Cardiac fibroblast (primary cell): ENCODE results near the gene ARHGAP6.
"Not testable (repeated sequence)": the region's sequence is repeated elsewhere in the genome, so short reads cannot be mapped to it uniquely, and the experiment has no call there.

ENCODE experiments used
- DNase-seq, 2 donors: peaks; one replicate each; pipeline versions ENCODE4 v3.0.0 to v3.0.0-alpha.2; 2010; ENCODE audit warnings: low read depth in 2 of 2
- H3K4me3 ChIP-seq, 2 donors: replicated peaks in 1 of 2; 1 replicate in 1 of 2; 2 replicates in 1 of 2; pipeline ENCODE4 v1.5.1; 2011; ENCODE audit warnings: low read depth in 2 of 2, low read length in 2 of 2, mild to moderate bottlenecking in 2 of 2, moderate library complexity in 1 of 2
- CTCF ChIP-seq: IDR thresholded peaks from one replicate; pipeline ENCODE4 v1.5.1; 2011; ENCODE audit warnings: low read depth, mild to moderate bottlenecking, low read length, inconsistent platforms

The ARHGAP6 gene

GRCh38 chrX:11509786-11510185 is 155.9 kb downstream of the ARHGAP6 start:
- no peak overlapping the region for H3K4me3 ChIP-seq
- TF ChIP-seq CTCF, result no peak
- DNase-seq, result peak; percentile 48 to 80

- no peak overlapping the region for H3K4me3 ChIP-seq
- no peak for DNase-seq
- TF ChIP-seq CTCF, result no peak
Measured at GRCh38 chrX:11504234-11504633, 161.5 kb downstream of the ARHGAP6 start.

- peak; percentile 77 to 84 for DNase-seq
- no peak overlapping the region for H3K4me3 ChIP-seq
- TF ChIP-seq CTCF, result no peak
Measured at GRCh38 chrX:11499076-11500044, 166.4 kb downstream of the ARHGAP6 start.

GRCh38 chrX:11491375-11491774 is 174.3 kb downstream of the ARHGAP6 start:
- DNase-seq, H3K4me3 ChIP-seq: not testable (repeated sequence)

DNA sequence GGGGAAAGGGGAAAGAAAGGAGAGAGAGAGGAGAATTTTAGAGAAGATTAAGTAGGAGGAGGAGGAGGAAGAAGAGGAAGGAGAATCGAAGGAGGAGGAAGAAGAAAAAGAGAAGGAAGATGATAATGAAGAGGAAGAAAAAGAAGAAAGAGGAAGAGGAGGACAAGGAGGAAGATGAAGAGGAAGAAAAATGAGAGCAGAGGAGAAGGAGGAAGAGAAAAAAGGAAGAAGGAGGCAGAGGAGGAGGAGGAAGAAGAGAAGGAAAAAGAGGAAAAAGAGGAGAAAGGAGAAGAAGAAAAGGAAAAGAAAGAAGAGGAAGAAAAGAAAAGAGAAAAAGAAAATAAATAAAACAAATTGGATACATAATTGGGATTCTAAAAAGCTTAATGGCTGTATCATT is 181.4 kb downstream of the ARHGAP6 start:
- no peak for DNase-seq
- no peak for TF ChIP-seq CTCF
- no peak overlapping the region for H3K4me3 ChIP-seq

DNA sequence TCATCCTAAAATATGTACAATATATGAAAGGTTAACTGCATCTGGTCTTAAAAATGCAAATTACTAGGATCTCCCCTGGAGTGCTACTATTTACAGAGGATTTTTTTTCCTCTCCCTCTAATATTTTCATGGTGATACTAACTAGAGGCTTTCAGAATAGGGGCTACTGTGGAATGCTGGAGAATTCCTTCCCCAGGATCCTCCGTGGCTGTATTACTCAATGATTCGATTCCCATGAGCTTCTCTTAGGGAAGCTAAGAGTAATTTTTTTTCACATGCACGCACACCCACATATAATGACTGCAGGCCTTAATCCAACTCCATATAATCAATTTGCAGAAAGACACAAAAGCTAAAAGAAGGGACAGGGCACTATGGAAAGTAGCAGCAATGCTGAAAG is 184.7 kb downstream of the ARHGAP6 start:
- H3K4me3 ChIP-seq, result no peak overlapping the region
- DNase-seq, result peak; percentile 55 to 63
- no peak for TF ChIP-seq CTCF

DNA sequence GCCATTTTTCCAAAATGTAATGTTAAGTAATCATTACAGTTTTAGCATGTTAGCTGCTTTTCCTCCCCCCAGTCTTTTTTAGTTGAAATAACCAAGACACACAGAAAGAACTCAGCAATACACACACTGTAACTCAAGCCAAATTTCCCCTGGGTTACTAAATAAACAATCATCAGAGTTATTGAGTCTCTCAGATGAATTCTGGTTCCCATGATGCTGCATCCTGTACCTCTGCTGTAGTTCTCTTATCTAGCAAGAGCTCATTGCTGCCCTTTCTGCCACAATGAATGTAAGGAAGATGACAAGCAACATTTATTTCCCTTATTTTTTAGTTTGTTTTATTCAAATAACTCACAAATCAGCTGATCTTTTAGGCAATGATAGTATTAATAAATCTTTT is 185.1 kb downstream of the ARHGAP6 start:
- peak; percentile 54 to 73 for DNase-seq

More for the DNA sequence above, 185.1 kb downstream of the ARHGAP6 start:
- no peak overlapping the region for H3K4me3 ChIP-seq
- TF ChIP-seq CTCF, result no peak
